GM18868 (cell line): ENCODE data around the gene CACNA2D3.

ENCODE experiments used
- ATAC-seq: cut with Tn5 transposase; IDR thresholded peaks from one replicate; pipeline ENCODE4 v1.9.1; 2021; ENCODE audit warnings: mild to moderate bottlenecking, moderate library complexity; ENCODE audit not compliant: unreplicated experiment

The CACNA2D3 gene

DNA sequence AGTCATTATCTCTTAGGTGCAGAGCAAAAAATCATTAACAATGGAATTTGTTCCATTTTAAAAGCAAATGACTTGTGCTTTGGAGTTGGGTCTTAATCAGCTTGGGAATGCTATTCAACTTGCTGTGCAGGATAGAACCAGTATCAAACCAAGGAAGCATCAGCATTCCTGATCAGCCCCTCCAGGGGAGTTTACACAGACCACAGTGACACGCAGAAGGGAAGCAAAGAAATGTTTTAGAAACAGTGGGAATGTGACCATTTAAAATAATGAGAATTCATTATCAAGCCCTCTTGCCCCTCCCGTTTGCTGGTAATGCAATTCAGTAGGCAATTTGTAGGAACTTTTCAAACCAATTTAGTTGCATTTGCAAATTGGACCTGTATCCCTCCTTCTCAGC, 650.4 kb downstream of the CACNA2D3 start:
- ATAC-seq, result no peak

GRCh38 chr3:54773271-54773670, 650.9 kb downstream of the CACNA2D3 start:
- no peak for ATAC-seq

- ATAC-seq, result no peak
Observed at GRCh38 chr3:54776601-54777000, 654.2 kb downstream of the CACNA2D3 start.

DNA sequence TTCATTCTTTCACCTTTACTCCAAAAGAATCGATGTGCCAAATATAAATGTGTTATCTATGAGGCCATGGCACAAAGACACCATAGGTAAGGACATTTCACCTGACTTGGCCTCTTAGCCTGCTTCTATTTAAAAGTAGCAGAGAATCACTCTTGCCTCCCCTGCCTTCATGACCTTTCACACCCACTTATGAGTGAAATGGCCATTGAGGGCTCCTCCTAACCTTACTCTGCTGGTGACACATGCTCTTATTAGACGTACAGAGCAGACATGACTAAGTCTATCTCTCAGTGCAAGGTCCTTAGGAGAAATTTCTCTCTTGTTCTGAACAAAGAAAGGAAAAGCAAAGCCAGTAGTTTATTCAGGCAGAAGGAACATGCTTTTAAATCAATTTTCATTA, 654.8 kb downstream of the CACNA2D3 start:
- ATAC-seq, result no peak

DNA sequence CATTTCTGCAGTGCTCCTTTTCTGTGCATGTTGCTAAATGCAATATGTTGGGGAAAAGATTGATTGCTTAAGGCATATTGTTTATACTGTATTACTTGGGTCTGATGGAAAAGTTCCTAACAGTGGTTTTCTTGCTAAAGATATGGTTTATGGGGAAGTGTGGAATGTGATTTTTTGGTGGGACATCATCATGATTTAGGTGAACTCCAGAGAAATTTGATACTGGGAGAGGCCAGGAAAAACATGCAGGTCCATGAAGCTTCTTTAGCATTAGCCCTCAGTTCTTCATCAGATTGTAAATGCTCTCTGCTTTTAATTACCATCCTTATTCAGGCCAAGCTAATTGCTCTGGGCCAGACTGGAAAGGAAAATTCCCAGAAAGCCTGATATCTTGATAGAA, 658.0 kb downstream of the CACNA2D3 start:
- ATAC-seq, result no peak

DNA sequence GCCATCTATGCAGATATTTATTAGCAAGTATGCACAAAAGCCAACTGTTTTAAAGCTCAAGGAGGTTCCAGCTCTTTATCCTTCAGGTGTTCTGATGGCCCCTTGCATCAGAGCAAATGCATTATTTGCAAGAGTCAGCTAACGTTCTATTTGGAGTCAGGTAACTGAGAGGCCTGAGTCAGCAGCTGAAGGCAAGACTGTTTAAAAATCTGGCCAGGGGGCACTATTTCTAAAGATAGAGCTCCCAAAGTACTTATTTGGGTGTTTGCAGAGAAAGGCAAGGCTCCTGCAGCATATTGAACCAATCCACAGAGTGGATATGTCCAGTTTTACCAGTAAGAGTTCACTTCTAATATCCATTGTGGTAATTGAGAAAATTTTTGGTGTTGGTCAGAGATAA, 659.4 kb downstream of the CACNA2D3 start:
- no peak for ATAC-seq

- no peak for ATAC-seq
Observed at GRCh38 chr3:54783611-54784010, 661.3 kb downstream of the CACNA2D3 start.

- no peak for ATAC-seq
Observed at GRCh38 chr3:54784021-54784420, 661.7 kb downstream of the CACNA2D3 start.

DNA sequence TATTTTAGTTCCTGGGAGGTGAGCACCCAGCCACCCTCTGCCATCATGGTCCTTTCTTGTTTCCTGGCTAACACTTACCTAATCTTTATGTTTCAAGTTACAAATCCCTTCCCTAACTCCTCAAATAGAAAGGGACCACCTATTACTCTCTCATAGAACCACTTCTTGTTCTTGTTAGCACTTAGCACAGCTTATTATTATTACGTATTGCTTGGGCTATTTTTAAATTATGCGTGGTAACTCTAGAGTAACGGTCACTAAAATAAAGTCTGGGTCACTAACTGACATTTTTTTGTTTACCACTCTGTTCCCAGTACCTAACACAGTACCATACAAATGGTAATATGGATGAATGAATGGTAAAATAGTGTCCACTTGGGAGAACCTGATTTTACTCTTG, 663.6 kb downstream of the CACNA2D3 start:
- no peak for ATAC-seq

GRCh38 chr3:54790051-54790450, 667.7 kb downstream of the CACNA2D3 start:
- no peak for ATAC-seq

DNA sequence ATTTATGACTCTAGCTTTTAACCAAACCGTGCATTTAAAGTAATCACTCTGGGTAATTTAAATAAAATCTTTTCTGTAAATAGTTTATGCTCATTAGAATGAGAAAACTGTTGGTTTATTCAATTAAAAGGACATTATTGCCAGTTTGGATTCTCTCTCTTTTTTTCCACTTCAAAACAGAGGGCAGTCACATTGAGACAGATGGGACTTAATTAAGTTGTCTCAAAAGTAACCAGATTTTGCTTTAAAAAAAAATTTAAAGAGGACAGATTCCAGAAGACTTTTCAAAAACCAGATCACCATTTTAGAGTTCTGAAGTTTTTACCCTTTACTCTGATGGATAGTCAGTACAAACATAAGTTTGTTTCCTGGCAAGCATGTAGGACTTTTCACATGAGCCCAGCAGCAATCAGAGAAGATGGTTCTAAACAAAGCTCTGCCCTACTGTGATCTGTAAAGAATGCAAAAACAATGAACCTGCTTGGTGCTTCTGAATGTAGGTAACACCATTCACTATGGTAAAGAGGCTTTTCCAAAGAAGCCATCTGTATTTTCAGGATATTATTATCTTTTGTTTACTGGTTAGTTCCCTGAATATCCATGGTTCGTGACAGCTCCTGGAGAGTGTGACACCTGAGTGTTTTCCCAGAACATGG, 669.3 kb downstream of the CACNA2D3 start:
- ATAC-seq, result no peak

- ATAC-seq, result no peak
Observed at GRCh38 chr3:54792584-54792983, 670.2 kb downstream of the CACNA2D3 start.

- no peak for ATAC-seq
Observed at GRCh38 chr3:54793171-54793570, 670.8 kb downstream of the CACNA2D3 start.

DNA sequence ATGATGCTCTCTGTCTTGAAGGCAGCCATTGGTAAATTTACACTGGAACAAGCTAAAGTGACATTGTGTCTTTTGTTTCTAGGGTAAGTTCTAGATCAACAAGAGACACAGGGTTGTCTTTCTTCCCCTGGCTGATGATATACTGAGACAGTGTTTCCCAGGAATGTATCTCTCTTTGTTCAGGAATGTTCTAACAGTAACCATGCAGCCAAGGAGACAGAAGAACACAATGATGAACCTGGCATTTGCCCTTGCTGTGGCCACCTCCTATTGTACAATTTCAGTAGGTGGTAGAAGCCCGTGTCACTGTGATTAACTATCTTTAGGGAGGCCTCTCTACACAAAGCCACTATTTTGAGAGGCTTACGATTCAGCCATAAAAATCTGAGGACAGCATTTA, 674.8 kb downstream of the CACNA2D3 start:
- no peak for ATAC-seq

DNA sequence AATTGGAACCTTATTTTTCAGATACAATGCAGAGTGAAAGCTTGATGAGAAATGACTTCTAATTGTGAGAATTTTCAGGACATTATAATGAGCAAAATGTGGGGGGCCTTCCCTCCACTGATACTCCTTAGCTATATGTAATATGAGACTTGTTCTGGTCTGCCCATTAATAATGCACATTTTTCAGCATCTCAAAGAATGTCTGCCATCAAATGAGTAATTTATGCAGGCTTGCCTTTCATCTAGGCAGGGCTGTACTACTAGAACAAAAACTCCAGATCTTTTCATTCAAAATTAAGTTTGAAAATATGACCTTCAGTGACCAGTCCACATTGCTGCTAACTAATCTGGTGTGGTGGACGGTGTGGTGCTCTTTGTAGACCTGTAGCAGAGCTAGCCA, 678.1 kb downstream of the CACNA2D3 start:
- ATAC-seq, result no peak

DNA sequence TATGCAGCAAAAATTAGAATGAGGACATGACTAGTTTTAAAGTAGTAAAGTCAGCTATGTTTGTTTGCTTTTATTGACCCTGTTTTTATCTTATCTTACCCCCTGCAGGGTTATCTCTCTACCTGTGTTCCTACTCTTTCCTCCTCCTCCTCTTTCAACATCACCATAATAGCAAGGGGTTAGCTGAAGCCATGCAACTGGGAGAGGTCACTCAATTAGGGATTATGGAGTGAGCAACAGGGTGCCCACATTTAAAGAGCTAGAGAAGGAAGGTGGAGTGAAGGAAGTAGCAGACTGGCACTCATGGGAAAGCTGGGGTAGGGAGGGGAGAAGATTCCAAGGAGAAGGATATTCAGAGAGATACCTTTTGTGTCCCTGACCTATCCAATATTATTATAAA, 679.6 kb downstream of the CACNA2D3 start:
- no peak for ATAC-seq

DNA sequence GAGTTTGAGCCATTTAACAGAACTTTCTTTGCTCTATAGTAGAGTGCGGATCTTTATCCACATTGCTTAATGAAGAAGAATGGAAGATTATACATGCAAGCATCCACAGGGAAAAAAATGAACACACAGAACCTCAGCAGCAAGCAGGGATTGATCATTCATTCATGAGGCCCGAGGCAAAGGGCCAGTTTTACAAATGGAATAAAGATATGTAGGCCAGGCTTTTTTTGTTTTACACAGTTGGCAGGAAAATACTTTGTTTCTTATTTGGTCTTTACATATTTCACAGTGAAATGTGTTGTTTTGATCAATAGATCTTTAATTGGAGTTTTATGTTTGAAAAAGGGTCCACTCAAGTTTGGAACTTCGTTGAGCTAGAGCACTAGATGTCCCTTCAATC, 688.0 kb downstream of the CACNA2D3 start:
- ATAC-seq, result no peak

- ATAC-seq, result no peak
Observed at GRCh38 chr3:54814224-54814623, 691.9 kb downstream of the CACNA2D3 start.

- no peak for ATAC-seq
Observed at GRCh38 chr3:54817628-54818027, 695.3 kb downstream of the CACNA2D3 start.

GRCh38 chr3:54818486-54818885, 696.1 kb downstream of the CACNA2D3 start:
- ATAC-seq, result no peak

- ATAC-seq, result no peak
Observed at GRCh38 chr3:54818942-54819341, 696.6 kb downstream of the CACNA2D3 start.

DNA sequence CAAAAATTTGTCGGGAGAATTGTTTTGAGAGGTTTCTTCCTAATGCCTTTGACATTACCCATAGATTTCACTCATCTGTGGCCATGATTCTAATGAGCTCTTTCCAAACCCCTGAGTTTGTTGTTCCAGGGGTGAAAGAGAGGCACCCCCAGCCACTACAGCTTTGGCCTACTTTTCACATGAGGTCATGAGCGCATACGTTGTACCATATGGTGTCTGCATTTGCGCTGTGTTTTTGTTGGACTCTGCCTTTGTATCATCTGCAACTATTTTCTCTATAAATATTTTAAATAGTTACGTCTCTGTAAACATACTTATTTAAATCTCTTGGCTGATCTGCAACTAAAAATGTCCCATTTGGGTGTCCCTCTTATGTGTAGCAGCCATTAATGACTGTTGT, 697.6 kb downstream of the CACNA2D3 start:
- no peak for ATAC-seq

- ATAC-seq, result no peak
Observed at GRCh38 chr3:54822206-54822605, 699.9 kb downstream of the CACNA2D3 start.
